NCI-H446 (cell line): ENCODE results near the gene C11orf54.

Experiments
- DNase-seq, 2 experiments: peaks; one replicate each; lab custom pipeline; 2025; lab: John Stamatoyannopoulos, UW

Gene C11orf54

DNA sequence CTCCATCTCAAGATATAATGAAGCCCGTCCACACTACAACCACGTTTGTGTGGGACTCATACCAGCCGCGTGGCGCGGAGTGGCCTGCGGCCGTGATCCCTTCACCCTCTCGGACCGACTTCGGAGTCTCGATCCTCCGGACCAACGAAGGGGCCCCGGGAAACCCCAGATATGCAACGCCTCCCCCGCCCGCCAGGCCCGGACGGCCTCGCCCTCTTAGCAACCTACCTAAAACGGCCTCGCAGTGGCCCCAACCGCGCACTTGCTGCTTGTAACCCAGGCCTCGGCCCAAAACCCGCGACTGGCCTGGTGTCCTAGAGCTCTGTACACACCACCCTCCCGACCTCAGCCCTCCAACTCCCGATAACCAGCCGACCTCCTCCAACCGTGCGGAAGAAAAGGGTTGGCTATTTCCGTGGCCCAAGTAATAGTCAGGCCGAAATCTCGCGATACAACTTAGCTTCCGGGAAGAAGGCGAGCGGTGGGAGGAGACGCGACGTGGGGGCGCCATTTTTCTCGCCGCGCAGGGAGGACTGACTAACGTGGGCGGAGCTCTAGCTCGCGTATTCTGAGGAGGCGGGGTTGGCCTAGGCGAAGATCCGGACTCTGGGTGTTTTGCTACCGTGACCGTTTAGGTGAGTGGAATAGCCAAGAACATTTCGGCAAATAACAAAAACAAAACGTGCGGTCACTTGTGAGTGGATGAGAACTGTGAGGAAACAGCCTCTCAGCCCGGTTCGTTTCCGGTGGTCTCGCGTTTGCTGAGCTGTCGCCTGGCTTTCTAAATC, at the start of gene C11orf54, which contains the start of gene TAF1D:
TSS of gene C11orf54 (plus strand) at position 579 of the 788 bp plus-strand sequence. CDS start 5,722 bp downstream, outside the sequence.
TSS of gene TAF1D (minus strand) at position 402 of the 788 bp plus-strand sequence. CDS start 2,191 bp downstream, outside the sequence.
- peak; percentile 98 to 99 for DNase-seq

DNA sequence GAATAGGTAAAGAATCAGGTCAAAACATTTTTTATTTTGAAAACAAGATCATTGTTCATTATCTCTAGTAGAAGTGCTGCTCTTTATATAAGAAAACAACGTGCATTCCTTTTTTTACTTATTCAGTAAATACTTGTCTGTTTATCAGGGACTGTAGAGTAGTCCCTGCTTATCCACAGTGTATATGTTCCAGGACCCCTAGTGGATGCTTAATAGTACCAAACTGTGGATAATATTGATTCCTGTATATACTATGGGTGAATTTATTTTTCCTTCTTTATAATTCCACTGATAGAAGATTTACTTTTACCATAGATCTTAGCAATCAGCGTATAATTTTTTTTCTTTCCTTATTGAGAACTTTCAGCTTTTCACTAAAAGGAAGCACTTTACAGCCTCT, 47.4 kb upstream of the C11orf54 start:
- DNase-seq = no peak

DNA sequence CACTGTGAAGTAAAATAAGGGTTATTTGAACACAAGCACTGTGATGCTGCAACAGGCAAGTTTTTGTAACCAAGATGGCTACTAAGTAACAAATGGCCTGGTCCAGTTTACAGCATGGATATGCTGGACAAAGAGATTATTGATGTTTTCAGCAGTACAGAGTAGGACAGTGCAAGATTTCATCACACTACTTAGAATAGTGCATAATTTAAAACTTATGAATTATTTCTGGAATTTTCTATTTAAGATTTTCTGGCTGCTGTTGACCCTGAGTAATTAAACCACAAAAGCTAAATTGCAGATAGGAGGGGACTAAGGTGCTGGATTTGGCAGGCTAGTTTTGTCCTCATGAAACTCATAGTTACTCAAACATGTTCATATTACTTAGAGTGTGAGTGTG, 46.9 kb upstream of the C11orf54 start:
- DNase-seq = no peak

DNA sequence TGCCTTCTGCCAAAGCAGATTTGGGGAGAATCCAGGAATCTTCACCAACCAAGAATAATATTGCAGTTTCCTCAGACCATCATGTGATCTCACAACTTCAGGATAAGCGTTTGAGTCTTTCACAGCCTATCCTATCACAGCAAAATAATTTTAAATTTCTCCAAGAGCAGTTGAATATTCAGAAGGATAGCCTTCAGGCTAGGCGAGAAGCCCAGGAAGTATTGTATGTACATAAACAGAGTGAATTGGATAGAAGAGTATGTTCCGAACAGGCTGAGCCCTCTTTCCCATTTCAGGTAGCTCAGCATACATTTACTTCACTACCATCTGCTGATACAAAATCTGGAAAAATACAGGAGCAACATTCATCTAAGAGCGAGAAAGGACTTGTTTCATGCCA, 43.9 kb upstream of the C11orf54 start:
- no peak for DNase-seq

DNA sequence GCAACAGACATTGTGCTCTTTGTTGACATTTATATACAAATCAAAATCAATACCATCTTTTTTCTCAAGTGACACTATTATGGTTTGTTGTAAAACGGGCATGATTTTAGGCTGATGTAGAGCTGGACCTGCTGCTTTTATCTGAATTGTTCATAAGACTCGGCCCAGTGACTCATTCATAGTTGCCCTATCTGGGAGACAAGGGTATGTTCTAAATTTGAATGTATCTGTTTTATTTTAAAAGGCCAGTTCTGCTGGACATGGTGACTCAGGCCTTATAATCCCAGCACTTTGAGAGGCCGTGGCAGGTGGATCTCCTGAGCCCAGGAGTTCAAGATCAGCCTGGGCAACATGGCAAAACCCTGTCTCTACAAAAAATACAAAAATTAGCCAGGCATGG, 40.6 kb upstream of the C11orf54 start:
- no peak for DNase-seq

DNA sequence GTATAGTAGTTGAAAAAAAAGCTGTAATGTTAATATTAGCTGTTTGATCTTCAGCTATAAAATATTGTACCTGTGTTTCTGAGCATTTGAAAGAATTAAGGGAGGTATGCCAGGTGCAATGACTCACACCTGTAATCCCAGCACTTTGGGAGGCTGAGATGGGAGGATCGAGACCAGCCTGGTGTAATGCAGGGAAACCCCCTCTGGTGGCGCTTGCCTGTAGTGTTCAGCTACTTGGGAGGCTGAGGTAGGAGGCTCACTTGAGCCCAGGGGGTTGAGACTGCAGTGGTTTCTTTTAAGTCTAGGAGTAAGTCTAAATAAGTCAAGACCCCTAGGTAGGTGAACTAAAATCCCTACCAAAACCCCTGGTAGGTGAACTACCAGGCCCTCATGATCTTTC, 37.2 kb upstream of the C11orf54 start:
- no peak for DNase-seq

DNA sequence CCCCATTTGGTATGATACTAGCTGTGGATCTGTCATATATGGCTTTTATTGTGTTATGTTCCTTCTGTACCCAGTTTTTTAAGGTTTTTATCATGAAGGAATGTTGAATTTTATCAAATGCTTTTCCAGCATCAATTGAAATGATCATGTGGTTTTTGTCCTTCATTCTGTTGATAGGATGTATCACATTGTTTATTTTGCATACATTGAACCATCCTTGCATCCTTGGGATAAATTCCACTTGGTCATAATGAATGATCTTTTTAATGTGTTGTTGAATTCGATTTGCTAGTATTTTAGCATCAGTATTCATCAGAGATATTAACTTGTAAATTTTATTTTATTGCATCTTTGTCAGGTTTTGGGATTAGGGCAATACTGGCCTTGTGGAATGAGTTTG, 31.2 kb upstream of the C11orf54 start:
- DNase-seq = no peak

DNA sequence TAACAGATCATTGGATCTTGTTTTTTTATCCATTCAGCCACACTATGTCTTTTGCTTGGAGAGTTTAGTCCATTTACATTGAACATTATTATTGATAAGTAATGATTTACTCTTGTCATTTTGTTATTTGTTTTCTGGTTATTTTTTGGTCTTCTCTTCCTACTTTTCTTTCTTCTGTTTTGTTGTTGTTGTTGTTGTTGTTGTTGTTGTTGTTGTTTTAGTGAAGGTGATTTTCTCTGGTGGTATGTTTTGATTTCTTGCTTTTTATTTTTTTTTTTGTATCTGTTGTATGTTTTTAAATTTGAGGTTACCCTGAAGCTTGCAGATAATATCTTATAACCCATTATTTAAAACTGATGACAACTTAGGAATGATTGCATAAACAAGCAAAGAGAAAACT, 28.8 kb upstream of the C11orf54 start:
- no peak for DNase-seq

DNA sequence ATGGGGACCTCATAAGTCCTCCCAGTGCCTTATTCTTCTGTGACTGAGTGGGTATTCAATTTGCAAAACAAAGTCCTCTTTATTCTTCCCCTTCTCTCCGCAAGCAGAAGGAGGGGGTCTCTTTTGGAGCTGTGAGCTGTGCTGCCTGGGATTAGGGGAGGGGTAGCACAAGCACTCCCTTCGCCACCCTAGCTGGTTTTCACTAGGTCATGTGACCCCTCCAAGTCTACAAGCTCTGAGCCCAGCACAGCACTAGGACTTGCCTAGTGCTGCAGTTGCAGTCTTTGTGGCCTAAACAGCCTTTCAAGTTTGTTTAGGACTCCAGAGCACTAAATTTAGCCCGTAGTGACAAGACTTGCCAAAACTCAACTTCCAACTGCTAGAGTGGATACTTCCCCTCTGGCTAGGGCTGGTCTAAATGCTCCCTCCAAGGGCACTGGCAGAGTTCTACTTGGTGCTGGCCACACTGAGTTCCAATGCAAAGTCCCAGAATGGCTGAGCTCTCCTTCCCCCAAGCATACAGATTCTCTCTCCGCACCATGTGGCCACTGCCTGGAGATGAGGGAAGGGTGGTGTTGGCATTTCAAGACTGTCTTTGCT, 25.6 kb upstream of the C11orf54 start:
- DNase-seq = no peak

DNA sequence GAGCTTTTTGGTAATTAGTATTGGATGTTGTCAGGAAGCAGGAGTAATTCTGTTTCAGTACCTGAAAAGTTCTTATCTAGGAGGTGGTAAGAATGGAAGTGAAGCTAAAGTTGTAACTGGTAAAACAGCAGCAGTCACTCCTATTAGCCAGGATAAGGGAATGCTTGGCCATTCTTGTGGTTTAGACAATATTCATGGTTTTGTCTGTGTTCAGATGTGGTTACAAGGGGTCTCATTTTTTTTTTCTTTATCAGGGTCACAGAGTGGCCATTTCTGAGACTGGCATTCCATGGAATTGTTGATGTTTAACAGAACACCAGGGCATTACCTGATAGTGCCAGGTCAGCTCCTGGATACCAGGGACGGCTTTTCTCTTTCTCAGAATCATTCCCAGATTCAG, 24.0 kb upstream of the C11orf54 start:
- no peak for DNase-seq

DNA sequence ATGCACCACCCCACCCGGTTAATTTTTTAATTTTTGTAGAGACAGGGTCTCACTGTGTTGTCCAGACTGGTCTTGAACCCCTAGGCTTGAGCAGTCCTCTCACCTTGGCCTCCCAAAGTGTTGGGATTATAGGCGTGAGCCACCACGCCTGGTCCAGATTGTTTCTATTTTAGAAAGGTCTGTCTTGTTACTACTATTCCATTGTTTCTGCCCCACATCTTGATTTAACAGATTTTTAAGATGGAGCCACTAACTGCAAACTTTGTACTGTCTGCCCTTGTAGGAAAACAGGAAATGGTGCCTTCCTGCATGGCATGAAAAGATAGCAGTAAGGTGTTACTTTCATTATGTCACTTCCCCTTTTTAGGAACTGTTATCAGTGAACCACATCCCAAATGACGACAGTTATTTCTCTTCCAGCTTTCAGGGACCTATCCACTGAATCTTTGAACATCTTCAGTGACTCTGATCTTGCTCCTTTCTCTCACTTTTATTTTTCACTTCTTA, 23.4 kb upstream of the C11orf54 start:
- no peak for DNase-seq

DNA sequence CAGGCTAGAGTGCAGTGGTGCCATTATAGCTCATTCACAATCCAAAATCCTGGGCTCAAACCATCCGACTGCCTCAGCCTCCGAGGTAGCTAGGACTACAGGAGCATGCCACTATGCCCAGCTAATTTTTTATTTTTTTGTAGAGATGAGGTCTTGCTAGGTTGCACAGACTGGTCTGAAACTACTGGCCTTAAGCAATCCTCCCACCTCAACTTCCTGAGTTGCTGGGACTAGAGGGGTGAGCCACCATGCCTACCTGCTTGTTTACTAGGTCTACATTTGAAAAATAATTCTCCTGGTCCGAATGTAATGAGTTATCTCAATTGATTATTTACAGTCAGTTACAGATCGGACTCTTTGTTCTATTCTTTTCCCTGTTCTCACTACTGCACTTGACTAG, 22.2 kb upstream of the C11orf54 start:
- DNase-seq = no peak

DNA sequence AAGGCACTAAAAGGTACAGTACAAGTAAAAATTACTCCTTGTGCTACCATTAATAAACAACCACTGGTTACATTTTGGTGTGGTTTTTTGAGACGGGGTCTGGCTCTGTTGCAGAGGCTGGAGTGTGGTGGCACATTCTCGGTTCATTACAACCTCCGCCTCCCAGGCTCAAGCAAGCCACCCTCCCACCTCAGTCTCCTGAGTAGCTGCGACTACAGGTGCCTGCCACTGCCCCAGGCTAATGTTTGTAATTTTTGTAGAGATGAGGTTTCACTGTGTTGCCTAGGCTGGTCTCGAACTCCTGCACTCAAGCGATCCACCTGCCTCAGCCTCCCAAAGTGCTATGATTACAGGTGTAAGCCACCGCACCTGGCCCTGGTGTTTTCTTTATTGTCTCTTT, 20.9 kb upstream of the C11orf54 start:
- no peak for DNase-seq

DNA sequence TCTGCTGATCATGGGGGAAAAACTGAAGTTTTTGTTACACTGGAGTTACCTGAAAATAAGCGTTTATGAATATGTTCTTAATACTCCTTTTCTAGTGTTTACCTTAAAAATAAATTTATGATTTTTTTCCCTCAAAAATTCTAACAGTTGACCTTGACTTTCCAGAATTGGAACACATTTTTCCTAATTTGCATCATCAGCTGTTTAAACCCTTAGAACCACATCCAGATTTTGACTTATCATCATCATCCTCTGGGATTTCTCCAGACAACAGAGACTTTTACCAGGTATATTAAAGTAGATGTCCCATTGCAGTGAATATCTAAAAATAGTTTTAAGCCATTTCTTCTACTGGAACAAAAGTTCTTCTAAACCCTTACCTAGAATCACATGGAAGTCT, 17.4 kb upstream of the C11orf54 start:
- no peak for DNase-seq

DNA sequence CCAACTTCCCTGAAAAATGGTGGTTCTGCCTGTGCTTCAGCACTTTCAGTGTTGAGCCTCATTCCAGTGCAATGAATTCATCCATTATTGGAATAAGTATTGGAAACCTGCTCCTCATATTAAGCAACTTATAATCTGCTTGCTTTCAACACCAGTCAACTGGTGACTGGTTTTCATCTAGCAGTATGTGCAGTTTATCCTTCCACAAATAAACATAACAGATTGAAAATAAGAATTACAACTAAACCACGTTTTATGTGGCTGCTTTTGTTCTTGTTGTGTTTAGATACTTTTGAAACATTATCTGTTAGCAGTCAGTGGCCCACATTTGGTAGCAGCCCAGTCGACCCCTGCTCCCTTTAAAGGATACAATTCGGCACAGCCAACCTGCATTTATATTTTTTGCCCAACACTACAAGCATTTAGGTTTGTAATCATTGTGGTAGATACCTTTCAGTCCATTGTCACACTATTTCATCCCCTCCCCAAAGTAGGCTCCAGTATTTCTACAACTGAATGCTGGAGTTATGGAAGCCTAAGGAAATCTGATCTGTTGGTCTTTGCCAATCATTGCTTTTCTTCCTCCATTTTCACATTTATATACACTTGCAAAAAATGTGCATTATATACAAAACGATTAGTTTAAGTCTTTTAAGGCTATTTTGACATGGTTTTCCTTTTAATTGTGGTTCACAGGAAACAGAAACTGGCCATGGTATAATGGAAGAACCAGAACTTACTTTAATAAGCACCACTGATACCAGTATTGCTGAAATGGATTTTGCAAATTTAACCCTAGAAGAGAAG, 13.3 kb upstream of the C11orf54 start:
- no peak for DNase-seq

DNA sequence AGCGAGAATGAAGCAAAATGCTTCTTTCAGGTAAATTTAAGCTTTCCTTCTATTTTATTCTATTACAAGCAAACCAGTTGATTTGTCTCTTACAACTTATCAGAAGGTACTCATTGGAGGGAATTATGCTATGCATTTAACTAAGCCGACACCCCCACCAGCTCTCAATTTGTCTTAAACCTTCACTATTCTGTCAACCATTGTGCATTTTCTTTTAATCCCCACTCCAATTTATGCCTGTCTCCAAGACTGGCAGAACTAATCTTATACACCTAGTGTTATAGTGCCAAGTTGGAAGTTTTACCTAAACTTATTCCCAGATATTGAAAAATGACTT, 12.7 kb upstream of the C11orf54 start:
- DNase-seq = no peak

DNA sequence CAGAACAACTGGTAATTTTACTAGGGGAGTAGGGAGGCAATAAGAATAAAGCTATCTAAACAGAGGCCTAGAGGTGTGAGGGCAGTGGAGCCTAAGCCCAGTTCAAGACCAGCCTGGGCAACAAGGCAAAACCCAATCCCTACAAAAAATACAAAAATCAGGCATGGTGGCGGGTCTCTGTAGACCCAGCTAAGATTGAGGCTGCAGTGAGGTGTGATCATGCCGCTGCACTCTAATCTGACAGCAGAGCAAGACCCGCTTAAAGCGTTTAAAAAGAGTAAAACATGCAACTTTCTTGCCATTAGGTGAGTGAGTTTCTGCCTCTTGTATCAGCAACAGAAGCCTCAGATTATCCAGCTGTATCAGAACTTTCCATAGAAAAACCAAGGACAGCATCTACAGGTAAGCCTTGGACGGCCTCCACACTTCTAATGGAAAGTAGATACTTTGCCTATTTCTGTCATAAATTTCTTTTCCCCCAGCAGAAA, 12.3 kb upstream of the C11orf54 start:
- DNase-seq = no peak

DNA sequence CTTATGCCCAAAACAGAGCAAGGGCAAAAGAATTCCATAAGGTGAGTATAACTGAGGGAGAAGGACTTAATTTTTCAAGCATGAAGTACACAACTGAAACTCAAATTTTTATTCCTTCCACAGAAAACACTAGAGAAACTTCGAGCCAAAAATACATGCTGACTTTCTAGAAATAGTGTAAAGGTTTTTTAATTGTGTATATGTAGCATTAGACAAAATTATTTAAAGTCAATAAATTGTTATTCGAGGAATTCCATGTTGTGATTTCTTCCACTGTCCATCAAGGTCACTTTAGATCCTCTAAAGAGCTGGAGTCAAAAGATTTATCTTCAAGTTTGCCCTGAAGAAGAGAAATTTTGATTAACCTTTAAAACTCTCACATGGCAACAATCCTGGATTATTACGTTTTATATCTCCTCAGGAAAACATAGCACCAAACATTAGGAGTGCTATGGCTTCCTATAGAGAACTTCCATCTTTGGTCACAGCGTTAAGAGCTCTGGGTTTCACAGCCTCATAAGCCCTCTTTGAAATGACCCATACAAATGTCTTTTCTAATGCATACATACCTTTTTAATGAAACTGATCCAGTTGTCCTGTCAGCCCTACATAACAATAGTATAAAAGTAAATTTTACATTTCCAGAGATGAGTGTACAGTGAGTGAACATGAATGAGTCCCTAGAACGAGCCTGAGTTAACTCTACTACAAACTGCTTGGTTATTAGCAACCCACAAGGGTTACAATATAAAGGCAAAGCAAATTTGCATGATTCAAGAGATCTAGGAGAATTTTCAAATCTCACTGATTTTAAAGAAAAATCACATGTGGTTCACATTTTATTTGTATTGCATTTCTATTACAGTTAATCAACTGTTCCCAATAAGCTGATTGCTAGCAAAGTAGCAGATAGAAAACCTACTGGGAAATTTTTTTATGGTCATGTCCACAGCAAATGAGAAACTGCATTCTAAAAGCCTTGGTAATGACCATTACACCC, 11.1 kb upstream of the C11orf54 start:
- no peak for DNase-seq

DNA sequence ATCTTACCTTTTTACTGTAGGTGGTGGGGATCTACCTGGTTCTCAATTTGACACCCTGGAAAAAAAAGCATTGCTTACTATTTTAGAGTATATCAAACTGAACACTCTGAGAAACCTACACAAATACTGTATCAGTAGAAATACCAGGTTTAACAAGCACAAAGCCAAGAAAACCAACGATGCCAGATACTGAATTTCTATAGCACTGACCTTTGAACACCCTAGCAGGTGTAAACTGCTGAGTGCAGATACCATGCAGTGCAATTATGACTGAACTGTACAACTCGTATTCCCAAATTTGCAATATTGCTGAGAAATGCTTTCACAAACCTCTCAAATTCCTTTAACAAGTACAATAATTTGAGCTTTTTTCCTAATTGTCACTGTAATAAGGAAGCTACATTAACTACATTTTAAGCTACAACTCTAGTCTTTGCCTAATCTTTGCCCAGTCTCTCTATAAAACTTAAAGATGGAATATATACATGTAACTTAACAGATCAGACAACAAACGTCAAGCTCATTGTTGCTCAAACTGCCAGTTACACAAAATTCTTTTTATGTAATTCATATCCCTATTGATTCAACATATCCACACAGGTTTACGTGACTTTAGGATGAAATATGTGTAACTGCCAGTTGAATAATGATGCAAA, 9.1 kb upstream of the C11orf54 start:
- DNase-seq = no peak

DNA sequence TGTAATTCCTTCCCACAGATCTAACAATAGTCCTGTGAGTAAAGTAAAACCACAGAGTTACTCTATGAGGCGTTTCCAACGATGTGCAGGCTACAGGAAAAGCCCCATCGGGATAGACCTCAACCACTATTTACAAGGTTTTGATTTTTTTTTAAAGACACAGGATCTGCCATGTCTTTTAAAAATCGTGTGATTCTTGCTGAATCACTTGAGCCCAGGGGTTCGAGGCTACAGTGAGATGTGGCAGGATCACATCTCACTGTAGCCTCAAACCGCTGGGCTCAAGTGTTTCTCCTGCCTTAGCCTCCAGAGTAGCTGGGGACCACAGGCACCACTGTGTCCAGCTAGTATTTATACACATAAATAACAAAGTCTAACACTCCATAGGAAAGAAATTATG, 8.0 kb upstream of the C11orf54 start:
- no peak for DNase-seq
